ENCODE data around the gene COL4A6.

DNA sequence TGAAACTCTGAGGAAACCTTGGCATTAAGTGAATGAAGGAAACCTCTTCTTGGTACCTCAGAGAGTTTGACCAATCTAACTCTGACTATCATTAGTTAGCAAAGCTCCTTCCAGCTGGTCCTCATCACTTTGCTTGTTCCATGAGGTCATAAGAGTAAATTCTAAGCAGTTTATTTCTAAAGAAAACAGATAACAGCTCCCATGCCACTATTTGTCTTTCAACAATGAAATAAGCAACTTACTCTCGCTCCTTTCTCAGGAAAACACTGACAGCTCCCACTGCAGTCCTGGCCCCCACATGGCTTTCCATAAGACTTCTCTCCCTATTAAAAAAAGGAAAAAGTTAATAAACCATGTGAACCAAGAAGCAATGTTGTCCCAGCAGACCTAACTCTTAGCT lies 127.7 kb downstream of the COL4A6 start:
- no peak for TF ChIP-seq CTCF (IDR thresholded peaks at IDR 0.05; ENCODE audit: low read length)
- TF ChIP-seq EZH2phosphoT487 (IDR thresholded peaks at IDR 0.05; ENCODE audit: low read length), result no peak
